Fibroblast of mammary gland (primary cell): ENCODE results near the gene CCK.
"Not testable (repeated sequence)": the region's sequence is repeated elsewhere in the genome, so short reads cannot be mapped to it uniquely, and the experiment has no call there.

Experiments
- DNase-seq: peaks from one replicate; pipeline ENCODE4 v3.0.0-alpha.2; 2010; ENCODE audit warnings: low read depth
- H3K4me3 ChIP-seq: 2 replicates; pipeline ENCODE4 v1.5.1; 2011; ENCODE audit warnings: low read depth, mild to moderate bottlenecking, low read length, moderate library complexity; ENCODE audit not compliant: control insufficient read depth
- CTCF ChIP-seq: conservative IDR thresholded peaks from 2 replicates; pipeline ENCODE4 v1.5.1; 2011; ENCODE audit warnings: low read depth, low read length, inconsistent platforms; ENCODE audit not compliant: control insufficient read depth, insufficient read depth

The CCK gene

GRCh38 chr3:42300013-42300412 lies 34.0 kb upstream of the CCK start:
- TF ChIP-seq CTCF: no peak
- H3K4me3 ChIP-seq: no peak overlapping the region
- peak; percentile 51 for DNase-seq

GRCh38 chr3:42298259-42298658 lies 32.3 kb upstream of the CCK start:
- TF ChIP-seq CTCF: no peak
- H3K4me3 ChIP-seq: no peak overlapping the region

DNA sequence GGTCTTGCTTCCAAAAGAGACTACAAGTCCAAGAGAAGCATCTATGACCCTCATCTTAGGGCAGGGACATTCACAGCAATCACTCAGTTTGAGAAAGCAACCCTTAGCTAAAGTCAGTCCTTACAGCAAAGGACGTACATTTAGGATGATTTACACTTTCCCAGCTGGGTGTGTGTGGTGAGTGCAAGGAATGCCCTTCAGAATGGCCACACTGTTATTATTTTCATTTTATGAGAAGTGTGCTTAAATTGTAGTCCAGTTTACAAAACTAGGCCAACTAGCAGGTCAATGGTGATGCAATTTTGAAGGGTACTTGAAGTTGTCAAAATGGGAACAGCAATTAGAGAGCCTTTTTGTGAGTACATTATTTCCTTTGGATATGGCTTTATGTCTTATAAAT lies 26.0 kb upstream of the CCK start:
- DNase-seq: no peak
- H3K4me3 ChIP-seq: no peak overlapping the region
- no peak for TF ChIP-seq CTCF

More at GRCh38 chr3:42298259-42298658, 32.3 kb upstream of the CCK start:
- DNase-seq: no peak

DNA sequence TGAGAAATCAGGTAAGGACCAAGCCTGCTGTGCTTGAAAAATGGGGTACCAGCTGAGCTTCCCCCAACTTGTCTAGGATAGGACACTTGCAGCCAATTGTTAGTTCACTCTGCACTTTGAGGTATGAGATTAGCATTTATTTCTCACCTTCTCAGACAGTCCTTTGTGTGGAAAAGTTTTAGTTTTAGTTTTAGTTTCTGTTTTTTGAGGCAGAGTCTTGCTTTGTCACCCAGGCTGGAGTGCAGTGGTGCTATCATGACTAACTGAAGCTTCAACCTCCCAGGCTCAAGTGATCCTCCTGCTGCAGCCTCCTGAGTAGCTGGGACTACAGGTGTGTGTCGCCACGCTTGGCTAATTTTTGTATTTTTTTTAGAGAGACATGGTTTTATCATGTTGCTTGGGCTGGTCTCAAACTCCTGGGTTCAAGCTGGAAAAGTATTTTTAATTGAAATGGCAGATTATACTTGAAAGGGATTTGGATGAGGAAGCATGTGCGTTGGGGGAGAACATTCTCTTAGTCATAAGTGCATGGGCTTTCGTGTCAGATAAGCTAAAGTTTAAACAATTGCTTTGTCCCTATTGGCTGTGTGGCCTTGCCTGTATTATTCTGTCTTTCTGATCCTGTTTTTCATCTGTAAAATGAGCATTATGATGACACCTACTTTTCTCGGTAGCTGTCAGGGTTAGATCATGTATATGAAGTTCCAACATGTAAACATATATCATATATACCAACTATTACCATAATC lies 25.2 kb upstream of the CCK start:
- TF ChIP-seq CTCF: no peak
- H3K4me3 ChIP-seq: no peak overlapping the region
- DNase-seq: no peak

DNA sequence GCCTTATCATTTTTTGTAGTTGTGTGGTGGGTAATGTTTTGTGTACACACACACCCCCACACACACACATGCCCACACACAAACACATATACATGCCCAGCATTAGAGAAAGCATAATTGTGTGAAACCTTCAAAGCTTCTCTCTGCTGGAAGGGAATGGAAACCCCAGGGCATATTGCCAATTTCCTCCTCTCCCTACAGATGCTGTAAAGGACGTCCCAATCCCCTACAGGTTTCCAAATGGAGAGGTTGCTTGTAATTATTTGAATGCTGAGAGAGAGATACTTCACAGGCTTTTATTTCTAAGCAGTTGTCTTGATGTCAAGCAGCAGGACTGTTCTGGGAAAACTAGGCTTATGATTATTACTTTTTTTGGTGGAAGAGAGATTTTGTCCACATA lies 23.0 kb upstream of the CCK start:
- no peak overlapping the region for H3K4me3 ChIP-seq
- no peak for DNase-seq
- no peak for TF ChIP-seq CTCF

DNA sequence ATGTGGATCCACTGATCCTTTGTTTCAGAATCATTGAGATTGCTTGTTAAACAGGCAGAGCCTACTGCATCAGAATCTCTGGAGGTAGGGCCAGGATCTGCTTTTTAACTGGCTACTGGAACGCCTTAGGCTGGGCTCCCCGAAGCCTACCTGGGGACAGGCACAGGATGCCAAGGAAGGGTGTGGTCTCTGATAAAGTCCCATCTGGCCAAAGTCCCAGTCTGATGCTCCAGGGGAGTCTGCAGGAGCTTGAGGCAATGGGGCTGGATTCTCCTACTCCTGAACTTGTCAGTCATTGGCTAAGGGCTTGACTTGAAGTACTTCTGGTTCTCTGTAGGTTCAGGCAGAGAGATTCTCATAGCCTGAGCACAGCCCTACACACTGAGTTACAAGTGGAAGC lies 22.4 kb upstream of the CCK start:
- DNase-seq: no peak
- TF ChIP-seq CTCF: no peak
- no peak overlapping the region for H3K4me3 ChIP-seq

- DNase-seq, H3K4me3 ChIP-seq: not testable (repeated sequence)
Observed at GRCh38 chr3:42287423-42287822, 21.4 kb upstream of the CCK start.
